Smooth muscle cell (in vitro differentiated cells): ENCODE measurements around the gene VPS13C. TPM values are rescaled to one million over a fixed set of nuclear protein-coding genes. Genes with fewer than 3 reads are reported as not detected.

Experiments used
- DNase-seq: peaks from one replicate; lab custom pipeline; 2025; ENCODE audit not compliant: unreplicated experiment; lab: John Stamatoyannopoulos, UW
- H2AFZ ChIP-seq: fragments of 200-600 bp; sonication (generic); 2 replicates; pipeline ENCODE4 v1.6.0; 2016; ENCODE audit warnings: antibody characterized with exemption, low read depth, mild to moderate bottlenecking
- H3F3A ChIP-seq: fragments of 200-600 bp; sonication (generic); 2 replicates; pipeline ENCODE4 v1.6.0; 2017; ENCODE audit warnings: antibody characterized with exemption, low read depth
- H3K27ac ChIP-seq: fragments of 200-600 bp; sonication (generic); 2 replicates; pipeline ENCODE4 v1.5.1; 2016; ENCODE audit warnings: low read depth, mild to moderate bottlenecking
- H3K27me3 ChIP-seq: fragments of 200-600 bp; sonication (generic); 2 replicates; pipeline ENCODE4 v1.6.1; 2016; ENCODE audit warnings: low read depth, mild to moderate bottlenecking
- H3K36me3 ChIP-seq: fragments of 200-600 bp; sonication (generic); 2 replicates; pipeline ENCODE4 v1.5.1; 2016; ENCODE audit warnings: low read depth
- H3K4me1 ChIP-seq: fragments of 200-600 bp; sonication (generic); 2 replicates; pipeline ENCODE4 v1.5.1; 2016; ENCODE audit warnings: low read depth
- H3K4me2 ChIP-seq: fragments of 200-600 bp; sonication (generic); 2 replicates; pipeline ENCODE4 v1.6.0; 2016; ENCODE audit warnings: mild to moderate bottlenecking
- H3K4me3 ChIP-seq: fragments of 200-600 bp; sonication (generic); 2 replicates; pipeline ENCODE4 v1.5.1; 2016; ENCODE audit warnings: mild to moderate bottlenecking
- H3K79me2 ChIP-seq: fragments of 200-600 bp; sonication (generic); 2 replicates; pipeline ENCODE4 v1.6.0; 2016; ENCODE audit warnings: low read depth, mild to moderate bottlenecking
- H3K9ac ChIP-seq: fragments of 200-600 bp; sonication (generic); 2 replicates; pipeline ENCODE4 v1.6.0; 2016; ENCODE audit warnings: low read depth
- H3K9me3 ChIP-seq: fragments of 200-600 bp; sonication (generic); replicated peaks from 2 replicates; pipeline ENCODE4 v1.5.1; 2016; ENCODE audit warnings: low read depth
- H4K20me1 ChIP-seq: fragments of 200-600 bp; sonication (generic); 2 replicates; pipeline ENCODE4 v1.6.0; 2016; ENCODE audit warnings: low read depth
- CTCF ChIP-seq: fragments of 200-600 bp; sonication (generic); IDR thresholded peaks from 2 replicates; pipeline ENCODE4 v1.5.1; 2017; ENCODE audit warnings: borderline replicate concordance, mild to moderate bottlenecking, antibody characterized with exemption; ENCODE audit not compliant: insufficient read depth, poor library complexity, severe bottlenecking
- WGBS: methylation state at CpG from one replicate; pipeline ENCODE4 v1.1.7; 2016; ENCODE audit warnings: low lambda C conversion rate; 5-methylcytosine and 5-hydroxymethylcytosine counted together
- polyA plus RNA-seq: library from polyadenylated mRNA; unstranded; fragments of >200 nt; fragmentation: Nextera tagmentation; extraction: Ambion mirVana; gene quantifications from 2 replicates; pipeline ENCODE4 v1.2.1, GENCODE V29; 2016
- total RNA-seq: library from RNA; depleted of rRNA; stranded (reverse); fragments of >200 nt; gene quantifications from 2 replicates; pipeline ENCODE4 v1.2.3, GENCODE V29; 2014

VPS13C gene
- total and polyA plus RNA-seq, 2 experiments from 2014 or later: 2.8 to 33.8 TPM

- DNase-seq: no peak
- WGBS: 96% methylated on average over 1 of the region's 1 CpG
These were observed 188.2 kb downstream of the VPS13C start for GRCh38 chr15:61871926-61872522.

GRCh38 chr15:61869656-61870055 is 190.6 kb downstream of the VPS13C start:
- H2AFZ ChIP-seq: no peak overlapping the region
- no peaks in the 10 kb centered on the region for H3K9me3 ChIP-seq
- no peaks in the 10 kb centered on the region for H3K79me2 ChIP-seq
- no peaks in the 10 kb centered on the region for H4K20me1 ChIP-seq
- DNase-seq: no peak
- H3K27me3 ChIP-seq: no peaks in the 10 kb centered on the region
- H3K4me1 ChIP-seq: no peaks in the 10 kb centered on the region
- no peak overlapping the region for H3K27ac ChIP-seq
- 95% methylated on average over 3 of the region's 3 CpGs for WGBS
- no peaks in the 10 kb centered on the region for H3K36me3 ChIP-seq
- H3K4me3 ChIP-seq: no peak overlapping the region
- H3F3A ChIP-seq: no peaks in the 10 kb centered on the region
- no peak for TF ChIP-seq CTCF
- no peak overlapping the region for H3K4me2 ChIP-seq
- no peak overlapping the region for H3K9ac ChIP-seq

More at GRCh38 chr15:61871926-61872522, 188.2 kb downstream of the VPS13C start:
- no peak overlapping the region for H3K9ac ChIP-seq
- H3K79me2 ChIP-seq: no peaks in the 10 kb centered on the region
- H3K4me2 ChIP-seq: no peak overlapping the region
- no peak overlapping the region for H3K4me3 ChIP-seq
- no peak overlapping the region for H3K27ac ChIP-seq
- no peaks in the 10 kb centered on the region for H3K27me3 ChIP-seq
- H3K9me3 ChIP-seq: no peaks in the 10 kb centered on the region
- H4K20me1 ChIP-seq: no peaks in the 10 kb centered on the region
- H3K4me1 ChIP-seq: no peaks in the 10 kb centered on the region
- H2AFZ ChIP-seq: no peak overlapping the region
- peak; percentile 62 for TF ChIP-seq CTCF
- H3F3A ChIP-seq: no peaks in the 10 kb centered on the region
- no peaks in the 10 kb centered on the region for H3K36me3 ChIP-seq

GRCh38 chr15:61861962-61862361 is 198.3 kb downstream of the VPS13C start:
- DNase-seq: no peak
- H3F3A ChIP-seq: no peaks in the 10 kb centered on the region
- WGBS: 94% methylated on average over 3 of the region's 3 CpGs
- no peaks in the 10 kb centered on the region for H3K9me3 ChIP-seq
- H3K4me3 ChIP-seq: no peak overlapping the region
- no peaks in the 10 kb centered on the region for H3K4me1 ChIP-seq
- no peaks in the 10 kb centered on the region for H3K36me3 ChIP-seq
- H3K27me3 ChIP-seq: no peaks in the 10 kb centered on the region
- no peak for TF ChIP-seq CTCF
- H3K4me2 ChIP-seq: no peak overlapping the region
- H4K20me1 ChIP-seq: no peaks in the 10 kb centered on the region
- H3K9ac ChIP-seq: no peak overlapping the region
- no peaks in the 10 kb centered on the region for H3K79me2 ChIP-seq
- H3K27ac ChIP-seq: no peak overlapping the region
- H2AFZ ChIP-seq: no peak overlapping the region
